Stimulated activated CD4-positive, alpha-beta T cell treated with anti-CD3 and anti-CD28 coated beads, TNF-alpha, amount 100 ng/mL, for 1 hour (primary cell): ENCODE results near the gene BABAM2.

Source experiments
- DNase-seq, 3 donors: peaks; one replicate each; pipeline ENCODE4 v3.0.0-alpha.2; 2020; ENCODE audit warnings: low read depth in 3 of 3, low spot score in 1 of 3

BABAM2 gene

DNA sequence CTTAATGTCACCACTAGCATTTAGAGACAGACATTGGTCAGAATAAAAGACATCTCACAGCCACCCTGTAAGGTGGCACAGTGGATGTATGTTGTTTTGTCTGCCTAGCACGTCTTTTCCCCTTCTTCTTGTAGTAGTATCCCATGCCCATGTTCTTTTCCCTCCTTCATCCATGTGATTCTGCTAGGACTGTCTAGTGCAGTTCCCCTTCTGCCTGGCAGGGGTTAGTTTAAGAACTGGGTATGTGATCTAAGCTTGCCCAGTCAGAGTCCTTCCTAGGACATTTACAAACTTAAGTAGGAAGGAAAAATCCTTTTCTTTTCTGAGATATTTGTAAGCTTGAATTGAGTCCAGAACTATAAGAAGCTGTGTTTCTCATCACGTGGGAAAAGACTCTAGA lies 172.3 kb downstream of the BABAM2 start:
- DNase-seq: no peak

DNA sequence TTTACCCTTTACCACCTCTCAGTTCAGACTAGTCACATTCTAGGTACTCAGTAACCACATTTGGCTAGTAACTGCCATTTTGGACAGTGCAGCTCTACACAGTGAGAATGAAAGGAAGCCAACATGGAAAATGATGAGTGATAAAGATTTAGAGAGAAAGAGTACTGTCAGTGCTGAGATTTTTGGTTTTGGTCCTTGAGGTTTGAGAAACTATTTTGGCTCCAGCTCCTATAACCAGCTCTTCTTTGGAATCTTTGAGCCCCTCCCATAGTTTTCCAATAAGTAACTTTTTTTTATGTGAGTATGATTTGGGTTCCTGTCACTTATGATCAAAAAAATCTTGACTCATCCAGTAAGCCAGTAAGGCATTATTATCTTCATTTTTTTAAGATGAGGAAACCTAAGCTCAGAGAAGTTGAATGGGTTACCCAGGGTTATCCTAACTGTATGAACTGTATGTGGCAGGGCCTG lies 173.0 kb downstream of the BABAM2 start:
- DNase-seq: no peak

DNA sequence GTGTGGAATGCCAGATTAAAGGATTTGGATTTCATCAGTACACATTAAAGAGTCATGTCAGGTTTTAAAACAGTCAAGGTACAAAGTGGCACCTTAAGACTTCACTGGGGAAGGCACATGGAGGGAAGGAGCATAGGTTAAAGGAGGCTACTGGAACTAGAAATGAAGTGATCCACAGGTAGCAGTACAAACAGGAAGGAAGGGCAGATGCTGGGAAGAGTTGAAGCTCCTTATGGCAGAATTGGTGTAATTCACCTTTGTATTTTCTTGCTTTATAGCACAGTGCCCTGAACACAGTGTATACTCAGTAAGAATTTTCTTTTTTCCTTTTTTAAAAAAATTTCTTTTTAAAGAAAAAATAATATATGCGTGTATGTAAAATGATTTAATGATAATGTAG lies 177.1 kb downstream of the BABAM2 start:
- DNase-seq: no peak

- DNase-seq: no peak
Measured at GRCh38 chr2:28068088-28068487, 177.6 kb downstream of the BABAM2 start.

GRCh38 chr2:28068527-28068926 lies 178.0 kb downstream of the BABAM2 start:
- no peak for DNase-seq

DNA sequence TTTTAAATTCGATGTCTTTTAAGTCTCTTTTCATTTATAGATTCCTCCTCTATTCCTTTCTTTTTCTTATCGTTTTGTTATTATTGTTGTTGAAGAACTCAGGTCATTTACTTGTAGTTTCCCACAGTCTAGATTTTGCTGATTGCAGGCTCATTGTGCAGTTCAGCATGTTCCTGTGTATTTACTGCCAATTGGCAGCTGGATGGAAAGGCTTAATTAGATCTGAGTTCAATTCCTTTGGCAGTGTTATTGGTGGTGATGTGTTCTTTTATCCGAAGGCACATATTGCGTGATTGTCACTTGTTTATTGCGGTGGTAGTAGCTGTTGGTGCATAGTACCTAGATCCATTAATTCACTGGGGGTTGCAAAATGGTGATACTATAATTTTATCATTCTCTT lies 180.7 kb downstream of the BABAM2 start:
- DNase-seq: no peak

DNA sequence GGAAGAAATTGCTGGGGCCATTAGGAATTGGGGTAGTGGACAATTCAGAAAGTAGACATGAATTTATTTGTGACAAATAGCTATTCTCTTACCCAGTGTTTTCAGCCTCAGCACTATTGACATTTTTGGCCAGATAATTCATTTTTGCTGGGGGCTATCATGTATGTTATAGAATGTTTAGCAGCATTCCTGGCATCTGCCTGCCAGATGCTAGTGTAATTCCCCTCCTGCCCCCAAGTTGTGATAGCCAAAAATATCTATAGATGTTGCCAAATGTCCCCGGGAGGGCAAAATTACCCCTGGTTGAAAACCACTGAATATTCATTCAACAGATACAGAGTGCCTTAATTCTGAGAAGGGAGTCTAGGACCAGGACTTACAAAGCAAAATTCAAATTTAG lies 183.6 kb downstream of the BABAM2 start:
- DNase-seq: no peak

DNA sequence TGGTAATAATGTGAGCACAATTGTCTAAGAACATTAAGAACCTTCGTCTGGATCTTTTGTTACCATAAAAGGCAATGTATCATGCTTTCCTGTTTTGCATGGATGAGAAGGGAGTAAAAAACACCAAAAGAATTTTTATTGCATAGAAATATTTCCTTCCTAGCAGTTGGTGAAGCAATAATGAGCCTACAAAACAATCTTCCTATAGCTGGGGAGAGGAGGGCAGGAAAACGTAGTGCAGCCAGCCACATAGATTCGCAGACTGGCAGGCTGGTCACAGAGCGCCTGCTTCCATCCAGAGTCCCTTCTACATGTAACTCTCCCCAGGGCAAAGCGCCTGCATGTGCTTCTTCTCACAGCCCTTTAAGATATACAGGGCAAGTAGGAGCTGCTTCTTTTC lies 190.4 kb downstream of the BABAM2 start:
- no peak for DNase-seq

DNA sequence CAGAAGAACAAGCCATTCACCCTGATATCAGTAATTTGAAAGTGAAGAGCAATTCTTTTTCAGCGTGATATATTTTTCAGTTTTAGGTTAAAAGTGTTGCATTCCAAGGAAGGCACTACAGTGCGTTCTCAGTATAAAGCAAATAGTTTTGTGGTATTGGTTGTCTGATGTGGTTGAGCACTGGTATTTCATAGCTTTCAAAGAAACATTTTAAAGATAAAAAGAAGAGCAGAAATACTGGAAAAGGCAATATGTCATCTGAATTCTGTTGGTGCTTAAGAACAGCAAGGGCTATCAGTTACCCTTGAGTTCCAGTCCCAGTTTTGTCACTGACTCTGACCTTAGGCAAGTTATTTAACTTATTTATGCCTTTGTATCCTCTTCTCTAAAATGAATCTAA lies 191.6 kb downstream of the BABAM2 start:
- DNase-seq: no peak

DNA sequence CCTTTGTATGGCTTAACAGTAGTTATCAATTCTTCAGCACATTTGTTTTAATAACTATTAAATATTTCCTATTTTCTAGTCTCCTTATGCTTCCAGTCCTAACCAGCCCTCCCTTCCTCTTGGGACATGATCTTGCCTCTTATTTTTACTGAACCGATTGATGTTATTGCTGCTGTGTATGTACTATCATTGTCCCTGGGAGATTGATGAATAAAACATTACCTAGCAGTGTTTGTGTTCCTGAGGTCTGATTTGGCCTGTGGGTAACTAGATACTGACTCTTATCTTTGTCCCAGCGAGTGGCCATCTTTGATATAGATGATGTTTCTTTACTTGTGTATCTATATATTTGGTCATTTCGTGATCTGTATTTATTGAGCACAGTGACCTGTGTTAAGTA lies 192.9 kb downstream of the BABAM2 start:
- DNase-seq: no peak

DNA sequence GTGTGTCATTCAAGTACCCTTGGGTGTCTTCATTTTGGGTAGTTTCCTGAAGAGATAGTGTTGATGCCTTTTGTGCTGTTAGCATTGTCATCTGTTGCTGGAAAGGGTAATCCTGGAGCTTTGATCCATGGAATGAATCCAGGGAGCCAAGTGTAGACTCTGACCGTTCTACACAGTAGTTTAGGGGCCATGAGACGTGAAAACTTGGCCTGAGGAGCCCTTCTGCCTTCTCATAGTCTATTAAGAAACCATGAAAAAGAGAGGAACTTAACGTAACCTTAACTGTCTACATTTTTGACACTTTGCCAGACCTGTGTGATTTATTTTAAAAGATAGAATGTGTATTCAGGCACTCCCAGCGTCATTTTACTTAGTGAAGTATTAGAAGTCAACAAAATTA lies 194.0 kb downstream of the BABAM2 start:
- DNase-seq: no peak

- DNase-seq: no peak
Measured at GRCh38 chr2:28085201-28085600, 194.7 kb downstream of the BABAM2 start.

GRCh38 chr2:28086611-28087010 lies 196.1 kb downstream of the BABAM2 start:
- DNase-seq: no peak

- no peak for DNase-seq
Measured at GRCh38 chr2:28088970-28089369, 198.4 kb downstream of the BABAM2 start.

- no peak for DNase-seq
Measured at GRCh38 chr2:28089486-28089885, 199.0 kb downstream of the BABAM2 start.

DNA sequence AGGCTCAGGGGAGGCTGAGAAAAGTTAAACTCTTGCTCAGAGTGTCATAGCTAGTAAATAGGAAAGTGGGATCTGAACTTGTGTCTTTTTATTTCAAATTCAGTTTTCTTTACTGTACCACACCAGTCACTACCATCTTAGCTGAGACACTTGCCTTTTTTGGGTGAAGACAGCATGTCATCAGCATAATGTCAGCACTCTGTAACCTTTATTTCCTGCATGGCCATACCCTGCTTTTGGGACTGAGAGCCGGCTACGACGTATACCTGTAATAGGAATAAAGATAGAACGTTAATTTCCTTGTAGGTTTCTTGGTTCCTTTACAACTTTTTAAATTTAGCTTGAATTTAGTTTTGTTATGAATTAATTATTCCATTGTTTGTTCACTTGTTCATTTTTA lies 202.8 kb downstream of the BABAM2 start:
- no peak for DNase-seq

GRCh38 chr2:28093768-28094167 lies 203.2 kb downstream of the BABAM2 start:
- DNase-seq: no peak

DNA sequence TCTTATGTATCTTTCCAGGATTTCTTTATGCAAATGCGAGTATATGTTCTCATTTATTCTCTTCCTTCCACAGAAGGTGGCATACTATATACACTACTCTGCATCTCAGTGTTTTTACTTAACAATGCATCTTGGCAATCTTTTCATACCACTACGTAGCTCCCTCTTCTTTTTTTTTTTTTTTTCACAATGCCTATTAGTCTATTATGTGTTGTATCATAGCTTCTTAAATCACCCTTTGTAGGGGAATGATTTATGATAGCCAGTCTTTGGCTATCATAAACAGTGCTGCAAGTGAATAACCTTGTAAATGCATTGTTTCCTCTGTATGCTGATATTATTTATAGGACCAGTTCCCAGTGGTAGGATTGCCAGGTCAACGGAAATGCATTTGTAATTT lies 204.2 kb downstream of the BABAM2 start:
- no peak for DNase-seq

DNA sequence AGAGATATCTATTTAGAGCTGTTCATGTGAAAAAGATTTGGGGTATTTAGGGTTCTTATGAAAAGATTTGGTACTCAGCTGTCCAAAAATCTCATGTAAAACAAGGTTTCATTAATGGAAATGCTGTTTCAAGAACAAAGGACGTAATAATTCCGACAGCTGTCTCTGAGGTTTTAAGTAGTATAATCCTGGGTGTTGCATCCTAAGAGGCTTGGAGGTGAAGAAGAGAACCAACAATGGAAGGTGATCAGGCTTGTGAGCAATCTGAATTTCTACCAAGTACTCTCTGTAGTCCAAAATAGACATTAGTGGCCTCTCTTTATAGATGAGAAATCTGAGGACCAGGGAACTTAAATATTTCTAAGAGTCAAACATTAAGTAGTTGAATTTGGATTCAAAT lies 205.1 kb downstream of the BABAM2 start:
- DNase-seq: no peak

GRCh38 chr2:28096421-28096820 lies 205.9 kb downstream of the BABAM2 start:
- DNase-seq: no peak

GRCh38 chr2:28098501-28099225 lies 208.1 kb downstream of the BABAM2 start:
- DNase-seq: no peak

DNA sequence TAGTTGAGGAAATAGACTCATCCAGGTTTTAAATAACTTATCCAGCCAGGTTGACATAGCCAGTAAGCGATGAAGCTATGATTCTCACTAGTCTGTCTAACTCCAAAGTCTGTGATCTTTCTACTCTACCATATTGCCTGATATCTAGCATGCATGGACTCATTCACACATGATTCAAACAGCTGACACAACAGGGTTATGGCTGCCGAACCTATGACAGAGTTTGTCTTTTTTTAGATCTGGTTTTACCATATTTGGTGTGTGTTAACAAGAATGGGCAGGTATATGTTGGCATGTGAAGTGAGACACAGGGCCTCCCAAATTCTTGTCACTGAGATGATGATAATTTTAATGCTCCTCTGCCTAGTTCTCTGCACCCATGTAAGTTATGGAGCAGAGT lies 210.6 kb downstream of the BABAM2 start:
- no peak for DNase-seq

DNA sequence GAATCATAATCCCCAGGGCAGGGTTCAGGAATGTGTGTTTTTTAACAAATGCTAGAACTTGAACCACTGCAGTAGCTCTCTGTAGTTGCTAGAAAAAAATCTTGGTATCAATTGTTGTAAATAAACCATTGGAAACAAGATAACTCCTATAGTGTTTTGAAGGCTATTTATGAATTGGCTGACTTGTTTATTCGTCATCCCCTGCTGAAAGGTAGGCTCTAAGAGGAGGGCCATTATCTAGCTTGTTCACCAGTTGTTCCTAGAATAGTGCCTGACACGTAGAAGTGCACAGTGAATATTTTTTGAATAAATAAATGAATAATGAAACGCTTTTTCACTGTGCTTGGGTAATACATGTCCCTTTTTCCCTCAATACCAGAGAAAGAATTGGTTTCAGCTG lies 211.4 kb downstream of the BABAM2 start:
- DNase-seq: no peak
